ENCODE data around the gene EDDM3A. TPM values are rescaled to one million over a fixed set of nuclear protein-coding genes. Genes with fewer than 3 reads are reported as not detected.

EDDM3A gene
- total RNA-seq, 3 donors from 2014 or later (not counting 1 experiment from before 2014, with no cell fraction given), result not detected

- WGBS (ENCODE audit: insufficient coverage), result 40% methylated on average over 1 of the region's 3 CpGs
- Histone ChIP-seq H3K4me3 (ENCODE audit: low read length) (no peak overlapping the region), H3K9me3 (ENCODE audit: control insufficient read depth, insufficient read depth, low read length) (no peaks in the 10 kb centered on the region), H3K4me1 (ENCODE audit: control insufficient read depth, insufficient read depth, low read length) (no peaks in the 10 kb centered on the region), H3K27me3 (ENCODE audit: control insufficient read depth, insufficient read depth, low read length) (no peaks in the 10 kb centered on the region), H3K36me3 (ENCODE audit: control insufficient read depth, insufficient read depth, low read length) (no peaks in the 10 kb centered on the region), H3K27ac (ENCODE audit: low read length) (no peak overlapping the region)
- no peaks in the 10 kb centered on the region for H3K36me3 Mint-ChIP-seq
- no peak for DNase-seq
- no peaks in the 10 kb centered on the region for H3K27me3 Mint-ChIP-seq (ENCODE audit: low read depth in 2 of 2)
- no peak overlapping the region for H3K4me3 Mint-ChIP-seq
- H3K4me1 Mint-ChIP-seq, result peaks cover 0 to 7% of the 10 kb centered on the region in 2 donors
- no peak overlapping the region for H3K27ac Mint-ChIP-seq
- no peak for TF ChIP-seq CTCF (IDR thresholded peaks at IDR 0.05)
- no peaks in the 10 kb centered on the region for H3K9me3 Mint-ChIP-seq
- intact Hi-C loops (cut with micrococcal nuclease), result no loop called here
- no peak for ATAC-seq
Measured at GRCh38 chr14:20789230-20789813, 43.6 kb downstream of the EDDM3A start.

- Histone ChIP-seq H3K27me3 (ENCODE audit: control insufficient read depth, insufficient read depth, low read length) (no peaks in the 10 kb centered on the region), H3K36me3 (ENCODE audit: control insufficient read depth, insufficient read depth, low read length) (no peaks in the 10 kb centered on the region), H3K4me3 (ENCODE audit: low read length) (no peak overlapping the region), H3K9me3 (ENCODE audit: control insufficient read depth, insufficient read depth, low read length) (no peaks in the 10 kb centered on the region), H3K4me1 (ENCODE audit: control insufficient read depth, insufficient read depth, low read length) (no peaks in the 10 kb centered on the region), H3K27ac (ENCODE audit: low read length) (no peak overlapping the region)
- Mint-ChIP-seq H3K9me3 (no peaks in the 10 kb centered on the region), H3K4me1 (peaks cover 0 to 7% of the 10 kb centered on the region in 2 donors), H3K27ac (no peak overlapping the region), H3K27me3 (ENCODE audit: low read depth in 2 of 2) (no peaks in the 10 kb centered on the region), H3K4me3 (no peak overlapping the region), H3K36me3 (no peaks in the 10 kb centered on the region)
- DNase-seq (no peak), ATAC-seq (no peak)
- TF ChIP-seq CTCF (IDR thresholded peaks at IDR 0.05), result no peak
- WGBS (ENCODE audit: insufficient coverage), result 85% methylated on average over 13 of the region's 13 CpGs
- intact Hi-C loops (cut with micrococcal nuclease), result no loop called here
Measured at GRCh38 chr14:20790464-20791116, 44.9 kb downstream of the EDDM3A start.

- H3K27ac Mint-ChIP-seq, result no peak overlapping the region
- ATAC-seq, result no peak
- no peak for TF ChIP-seq CTCF (IDR thresholded peaks at IDR 0.05)
- Histone ChIP-seq H3K27me3 (ENCODE audit: control insufficient read depth, insufficient read depth, low read length) (no peaks in the 10 kb centered on the region), H3K4me1 (ENCODE audit: control insufficient read depth, insufficient read depth, low read length) (no peaks in the 10 kb centered on the region), H3K4me3 (ENCODE audit: low read length) (no peak overlapping the region), H3K27ac (ENCODE audit: low read length) (no peak overlapping the region), H3K36me3 (ENCODE audit: control insufficient read depth, insufficient read depth, low read length) (no peaks in the 10 kb centered on the region), H3K9me3 (ENCODE audit: control insufficient read depth, insufficient read depth, low read length) (no peaks in the 10 kb centered on the region)
- no peaks in the 10 kb centered on the region for H3K9me3 Mint-ChIP-seq
- peaks cover 0 to 7% of the 10 kb centered on the region in 2 donors for H3K4me1 Mint-ChIP-seq
- H3K27me3 Mint-ChIP-seq (ENCODE audit: low read depth in 2 of 2), result no peaks in the 10 kb centered on the region
- 37% methylated on average over 7 of the region's 7 CpGs for WGBS (ENCODE audit: insufficient coverage)
- DNase-seq, result no peak
- intact Hi-C loops (cut with micrococcal nuclease), result no loop called here
- H3K4me3 Mint-ChIP-seq, result no peak overlapping the region
- no peaks in the 10 kb centered on the region for H3K36me3 Mint-ChIP-seq
Measured at GRCh38 chr14:20791187-20791586, 45.5 kb downstream of the EDDM3A start.

GRCh38 chr14:20791597-20791996 lies 45.9 kb downstream of the EDDM3A start:
- no peak overlapping the region for H3K27ac ChIP-seq (ENCODE audit: low read length)
- Mint-ChIP-seq H3K27me3 (ENCODE audit: low read depth in 2 of 2) (no peaks in the 10 kb centered on the region), H3K9me3 (no peaks in the 10 kb centered on the region)

More at GRCh38 chr14:20791597-20791996, 45.9 kb downstream of the EDDM3A start:
- WGBS (ENCODE audit: insufficient coverage), result 100% methylated on average over 1 of the region's 2 CpGs
- intact Hi-C loops (cut with micrococcal nuclease), result no loop called here
- Mint-ChIP-seq H3K27ac (no peak overlapping the region), H3K4me3 (no peak overlapping the region), H3K36me3 (no peaks in the 10 kb centered on the region), H3K4me1 (peaks cover 0 to 7% of the 10 kb centered on the region in 2 donors)
- Histone ChIP-seq H3K4me1 (ENCODE audit: control insufficient read depth, insufficient read depth, low read length) (no peaks in the 10 kb centered on the region), H3K27me3 (ENCODE audit: control insufficient read depth, insufficient read depth, low read length) (no peaks in the 10 kb centered on the region), H3K4me3 (ENCODE audit: low read length) (no peak overlapping the region), H3K36me3 (ENCODE audit: control insufficient read depth, insufficient read depth, low read length) (no peaks in the 10 kb centered on the region), H3K9me3 (ENCODE audit: control insufficient read depth, insufficient read depth, low read length) (no peaks in the 10 kb centered on the region)
- DNase-seq (no peak), ATAC-seq (no peak)
- TF ChIP-seq CTCF (IDR thresholded peaks at IDR 0.05), result no peak

All from natural killer cell (primary cell).